Colonic mucosa (tissue), 4 donors: Measurements from ENCODE around the gene CYBB. TPM values are rescaled to one million over a fixed set of nuclear protein-coding genes. Genes with fewer than 3 reads are reported as not detected.

ENCODE experiments used
- DNase-seq: peaks from one replicate; pipeline ENCODE4 v3.0.0-alpha.2; 2020
- H3K27ac ChIP-seq: fragments of 200-600 bp; one replicate; pipeline ENCODE4 v1.8.0; 2021
- H3K27me3 ChIP-seq: fragments of 200-600 bp; one replicate; pipeline ENCODE4 v1.8.0; 2021
- H3K36me3 ChIP-seq: fragments of 200-600 bp; one replicate; pipeline ENCODE4 v1.8.0; 2021
- H3K4me1 ChIP-seq: fragments of 200-600 bp; one replicate; pipeline ENCODE4 v1.8.0; 2021; ENCODE audit warnings: mild to moderate bottlenecking
- H3K4me3 ChIP-seq: fragments of 200-600 bp; one replicate; pipeline ENCODE4 v1.8.0; 2021
- H3K9ac ChIP-seq, 2 donors: one replicate each; pipeline ENCODE4 v1.7.0; 2013; ENCODE audit warnings: control low read depth in 2 of 2, low read depth in 2 of 2, low read length in 2 of 2
- H3K9me3 ChIP-seq: fragments of 200-600 bp; one replicate; pipeline ENCODE4 v1.8.0; 2021
- intact Hi-C: fragments of 100-400 bp; cut with DNase I; formaldehyde crosslinking; loops from one replicate; pipeline ENCODE4 v1.14.1; 2022
- total RNA-seq, 2 donors: library from RNA; stranded (reverse); fragmentation: NEBNext Ultra II Directional in 1 of 2; extraction: Animal tissue kit (Norgen Biotek cat#: 25700) in 1 of 2; gene quantifications; one replicate each; pipeline ENCODE4 v1.2.1, GENCODE V29; 2021
- TF ChIP-seq, protein P1 (sequence below): fragments of 200-600 bp; IDR thresholded peaks from one replicate; pipeline ENCODE4 v1.8.0; 2022; ENCODE audit warnings: antibody characterized with exemption, mild to moderate bottlenecking
- donor health status: healthy.
- donor health status: DM: no; HTN: no; CAD: no.
- donor health status: DM: no; HTN: no; CAD: no.

Gene CYBB
- total RNA-seq, 2 donors from 2014 or later, result 7.7 to 18.6 TPM

GRCh38 chrX:37752281-37752680 lies 27.6 kb upstream of the CYBB start:
- intact Hi-C loops, result no loop called here
- TF ChIP-seq, protein P1, sequence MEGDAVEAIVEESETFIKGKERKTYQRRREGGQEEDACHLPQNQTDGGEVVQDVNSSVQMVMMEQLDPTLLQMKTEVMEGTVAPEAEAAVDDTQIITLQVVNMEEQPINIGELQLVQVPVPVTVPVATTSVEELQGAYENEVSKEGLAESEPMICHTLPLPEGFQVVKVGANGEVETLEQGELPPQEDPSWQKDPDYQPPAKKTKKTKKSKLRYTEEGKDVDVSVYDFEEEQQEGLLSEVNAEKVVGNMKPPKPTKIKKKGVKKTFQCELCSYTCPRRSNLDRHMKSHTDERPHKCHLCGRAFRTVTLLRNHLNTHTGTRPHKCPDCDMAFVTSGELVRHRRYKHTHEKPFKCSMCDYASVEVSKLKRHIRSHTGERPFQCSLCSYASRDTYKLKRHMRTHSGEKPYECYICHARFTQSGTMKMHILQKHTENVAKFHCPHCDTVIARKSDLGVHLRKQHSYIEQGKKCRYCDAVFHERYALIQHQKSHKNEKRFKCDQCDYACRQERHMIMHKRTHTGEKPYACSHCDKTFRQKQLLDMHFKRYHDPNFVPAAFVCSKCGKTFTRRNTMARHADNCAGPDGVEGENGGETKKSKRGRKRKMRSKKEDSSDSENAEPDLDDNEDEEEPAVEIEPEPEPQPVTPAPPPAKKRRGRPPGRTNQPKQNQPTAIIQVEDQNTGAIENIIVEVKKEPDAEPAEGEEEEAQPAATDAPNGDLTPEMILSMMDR, result no peak
- no peaks in the 10 kb centered on the region for H3K4me1 ChIP-seq
- H3K27ac ChIP-seq, result no peak overlapping the region
- no peaks in the 10 kb centered on the region for H3K36me3 ChIP-seq
- H3K4me3 ChIP-seq, result no peak overlapping the region
- no peak for DNase-seq
- no peaks in the 10 kb centered on the region for H3K9me3 ChIP-seq
- H3K9ac ChIP-seq, result no peak overlapping the region
- no peaks in the 10 kb centered on the region for H3K27me3 ChIP-seq

DNA sequence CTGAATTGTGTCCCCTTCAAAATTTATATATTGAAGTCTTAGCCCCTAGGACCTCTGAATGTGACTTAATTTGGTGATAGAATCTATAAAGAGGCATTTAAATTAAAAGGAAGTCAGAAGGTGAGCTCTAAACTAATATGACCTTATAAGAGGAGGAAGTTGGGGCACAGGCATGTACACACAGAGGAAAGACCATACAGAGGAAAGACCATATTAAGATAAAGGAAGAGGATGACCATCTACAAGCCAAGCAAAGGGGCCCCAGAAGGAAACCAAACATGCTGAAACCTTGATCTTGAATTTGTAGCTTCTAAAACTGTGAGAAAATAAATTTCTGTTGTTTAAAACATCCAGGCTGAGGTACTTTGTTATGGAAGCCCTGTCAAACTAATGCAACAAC lies 26.9 kb upstream of the CYBB start:
- no peak overlapping the region for H3K9ac ChIP-seq
- intact Hi-C loops, result no loop called here
- no peak for DNase-seq
- H3K4me3 ChIP-seq, result no peak overlapping the region
- TF ChIP-seq, protein P1, result no peak
- no peaks in the 10 kb centered on the region for H3K9me3 ChIP-seq
- H3K4me1 ChIP-seq, result no peaks in the 10 kb centered on the region
- no peak overlapping the region for H3K27ac ChIP-seq
- H3K27me3 ChIP-seq, result no peaks in the 10 kb centered on the region
- no peaks in the 10 kb centered on the region for H3K36me3 ChIP-seq

- H3K27ac ChIP-seq, result no peak overlapping the region
These were observed 26.5 kb upstream of the CYBB start for GRCh38 chrX:37753384-37753783.

GRCh38 chrX:37754516-37754915 lies 25.3 kb upstream of the CYBB start:
- DNase-seq, result no peak
- no peaks in the 10 kb centered on the region for H3K36me3 ChIP-seq
- TF ChIP-seq, protein P1, result no peak
- H3K27ac ChIP-seq, result no peak overlapping the region
- H3K4me3 ChIP-seq, result no peak overlapping the region
- no peak overlapping the region for H3K9ac ChIP-seq
- H3K9me3 ChIP-seq, result no peaks in the 10 kb centered on the region
- intact Hi-C loops, result no loop called here
- no peaks in the 10 kb centered on the region for H3K4me1 ChIP-seq
- H3K27me3 ChIP-seq, result no peaks in the 10 kb centered on the region

More at GRCh38 chrX:37753384-37753783, 26.5 kb upstream of the CYBB start:
- Histone ChIP-seq H3K9me3 (no peaks in the 10 kb centered on the region), H3K36me3 (no peaks in the 10 kb centered on the region), H3K9ac (no peak overlapping the region), H3K4me1 (no peaks in the 10 kb centered on the region), H3K4me3 (no peak overlapping the region), H3K27me3 (no peaks in the 10 kb centered on the region)
- intact Hi-C loops, result no loop called here
- TF ChIP-seq, protein P1, result no peak
- DNase-seq, result no peak

- Histone ChIP-seq H3K4me1 (no peaks in the 10 kb centered on the region), H3K36me3 (no peaks in the 10 kb centered on the region), H3K27me3 (no peaks in the 10 kb centered on the region), H3K27ac (no peak overlapping the region), H3K9ac (no peak overlapping the region), H3K4me3 (no peak overlapping the region), H3K9me3 (no peaks in the 10 kb centered on the region)
- intact Hi-C loops, result loop anchor here (5.0 kb wide), 1 partner anchor 417 kb away; no protein-coding TSS in a partner anchor
- no peak for DNase-seq
- TF ChIP-seq, protein P1, result no peak
These were observed 24.8 kb upstream of the CYBB start for GRCh38 chrX:37755025-37755424.

DNA sequence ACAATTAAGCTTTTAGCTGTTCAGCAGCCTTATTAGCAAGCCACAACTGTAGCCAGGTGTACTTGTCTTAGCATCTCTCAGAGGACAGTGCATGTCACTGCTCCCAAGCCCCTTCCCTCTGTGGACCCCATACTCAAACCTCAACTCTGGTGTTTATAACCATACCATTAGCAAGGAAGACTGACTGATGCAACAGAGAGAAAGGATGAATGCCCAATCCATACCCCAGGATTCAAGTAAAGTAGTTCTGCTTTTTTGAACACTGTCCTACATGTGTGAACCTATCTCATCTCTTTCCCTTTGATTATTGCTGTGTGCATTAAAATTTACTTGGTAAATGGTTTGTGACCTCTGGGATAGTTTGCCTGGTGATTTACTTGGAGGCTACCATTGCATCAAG lies 22.8 kb upstream of the CYBB start:
- Histone ChIP-seq H3K4me3 (no peak overlapping the region), H3K27me3 (no peaks in the 10 kb centered on the region), H3K4me1 (no peaks in the 10 kb centered on the region), H3K9ac (no peak overlapping the region), H3K36me3 (no peaks in the 10 kb centered on the region), H3K27ac (no peak overlapping the region), H3K9me3 (no peaks in the 10 kb centered on the region)
- intact Hi-C loops, result loop anchor here (5.0 kb wide), 1 partner anchor 415 kb away; no protein-coding TSS in a partner anchor
- no peak for DNase-seq
- TF ChIP-seq, protein P1, result no peak
